Activated T-cell treated with anti-CD3 and anti-CD28 coated beads, Interleukin-2, amount 50 U/mL, for 24 hours (primary cell): ENCODE data around the gene RABGAP1L.
A peak's percentile ranks its signal among the peaks of the same experiment; 100 is the strongest.

Experiments used
- DNase-seq: peaks from one replicate; pipeline ENCODE4 v3.0.0-alpha.2; 2020
- H3K27ac Mint-ChIP-seq: 2 replicates; pipeline ENCODE4 v1.8.0; 2020; ENCODE audit warnings: mild to moderate bottlenecking, mixed read lengths
- H3K27me3 Mint-ChIP-seq: 2 replicates; pipeline ENCODE4 v1.8.0; 2020; ENCODE audit warnings: mixed read lengths
- H3K36me3 Mint-ChIP-seq: 2 replicates; pipeline ENCODE4 v1.8.0; 2020; ENCODE audit warnings: low read depth, mixed read lengths
- H3K4me1 Mint-ChIP-seq: 2 replicates; pipeline ENCODE4 v1.8.0; 2020; ENCODE audit warnings: low read depth, mixed read lengths
- H3K4me3 Mint-ChIP-seq: 2 replicates; pipeline ENCODE4 v1.8.0; 2020; ENCODE audit warnings: mild to moderate bottlenecking, moderate library complexity, mixed read lengths
- H3K9me3 Mint-ChIP-seq: 2 replicates; pipeline ENCODE4 v1.8.0; 2020; ENCODE audit warnings: mixed read lengths

Gene RABGAP1L

DNA sequence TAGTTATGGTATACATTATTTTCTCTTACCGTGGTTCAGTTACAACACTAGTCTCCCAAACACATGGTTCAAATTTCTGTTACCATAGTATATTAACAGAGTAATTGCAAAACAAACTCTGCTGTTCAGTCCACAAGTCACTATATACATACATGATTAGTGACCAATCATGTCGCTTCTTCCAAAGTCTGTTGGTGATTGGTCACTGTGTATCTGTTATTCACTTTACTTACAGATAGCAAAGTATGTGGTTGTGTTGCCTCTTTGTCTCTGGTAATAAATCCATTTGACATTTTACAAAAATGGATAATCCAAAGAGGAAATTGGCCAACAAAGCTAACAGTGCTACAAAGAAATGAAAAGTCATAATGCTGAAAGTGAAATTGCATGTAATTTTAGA, 107.2 kb downstream of the RABGAP1L start:
- H3K9me3 Mint-ChIP-seq = no peaks in the 10 kb centered on the region
- no peaks in the 10 kb centered on the region for H3K27me3 Mint-ChIP-seq
- no peaks in the 10 kb centered on the region for H3K4me1 Mint-ChIP-seq
- no peak overlapping the region for H3K27ac Mint-ChIP-seq
- peaks cover 2% of the 10 kb centered on the region for H3K36me3 Mint-ChIP-seq
- no peak overlapping the region for H3K4me3 Mint-ChIP-seq
- DNase-seq = no peak

- H3K4me3 Mint-ChIP-seq = no peak overlapping the region
- H3K4me1 Mint-ChIP-seq = no peaks in the 10 kb centered on the region
- no peaks in the 10 kb centered on the region for H3K27me3 Mint-ChIP-seq
- no peak overlapping the region for H3K27ac Mint-ChIP-seq
- peaks cover 2% of the 10 kb centered on the region for H3K36me3 Mint-ChIP-seq
- no peak for DNase-seq
- H3K9me3 Mint-ChIP-seq = no peaks in the 10 kb centered on the region
Observed at GRCh38 chr1:174266991-174267612, 107.8 kb downstream of the RABGAP1L start.

- Mint-ChIP-seq H3K27ac (no peak overlapping the region), H3K4me3 (no peak overlapping the region), H3K36me3 (peaks cover 8% of the 10 kb centered on the region), H3K27me3 (no peaks in the 10 kb centered on the region), H3K4me1 (no peaks in the 10 kb centered on the region), H3K9me3 (no peaks in the 10 kb centered on the region)
- DNase-seq = no peak
Observed at GRCh38 chr1:174269989-174270651, 110.8 kb downstream of the RABGAP1L start.

- H3K9me3 Mint-ChIP-seq = no peaks in the 10 kb centered on the region
- no peaks in the 10 kb centered on the region for H3K4me1 Mint-ChIP-seq
- no peak overlapping the region for H3K4me3 Mint-ChIP-seq
- DNase-seq = no peak
- peaks cover 13% of the 10 kb centered on the region for H3K36me3 Mint-ChIP-seq
- no peak overlapping the region for H3K27ac Mint-ChIP-seq
- no peaks in the 10 kb centered on the region for H3K27me3 Mint-ChIP-seq
Observed at GRCh38 chr1:174273190-174273589, 113.9 kb downstream of the RABGAP1L start.

- H3K4me1 Mint-ChIP-seq = no peaks in the 10 kb centered on the region
- no peak for DNase-seq
- no peak overlapping the region for H3K4me3 Mint-ChIP-seq
- no peak overlapping the region for H3K27ac Mint-ChIP-seq
- H3K27me3 Mint-ChIP-seq = no peaks in the 10 kb centered on the region
- no peaks in the 10 kb centered on the region for H3K9me3 Mint-ChIP-seq
- H3K36me3 Mint-ChIP-seq = peaks cover 17% of the 10 kb centered on the region
Observed at GRCh38 chr1:174273776-174274175, 114.5 kb downstream of the RABGAP1L start.

DNA sequence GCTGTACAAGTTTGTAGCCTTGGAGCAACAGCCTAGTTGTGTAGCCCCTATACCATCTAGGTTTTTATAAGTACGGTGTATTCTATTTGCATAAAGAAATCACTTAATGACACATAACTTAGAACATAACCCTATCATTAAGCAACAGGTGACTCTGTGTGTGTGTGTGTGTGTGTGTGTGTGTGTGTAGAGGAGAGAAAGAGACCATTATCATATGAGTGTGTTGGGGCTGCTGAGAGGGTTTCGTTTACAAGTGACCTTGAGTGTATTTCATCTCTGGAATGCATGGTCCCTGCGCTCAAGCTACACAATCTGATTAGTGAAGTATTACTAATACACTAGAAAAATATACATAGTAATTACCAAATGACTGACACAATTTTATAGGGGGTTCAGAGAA, 115.1 kb downstream of the RABGAP1L start:
- no peaks in the 10 kb centered on the region for H3K27me3 Mint-ChIP-seq
- no peak overlapping the region for H3K27ac Mint-ChIP-seq
- peaks cover 17% of the 10 kb centered on the region for H3K36me3 Mint-ChIP-seq
- no peak for DNase-seq
- no peak overlapping the region for H3K4me3 Mint-ChIP-seq
- H3K9me3 Mint-ChIP-seq = no peaks in the 10 kb centered on the region
- H3K4me1 Mint-ChIP-seq = no peaks in the 10 kb centered on the region

DNA sequence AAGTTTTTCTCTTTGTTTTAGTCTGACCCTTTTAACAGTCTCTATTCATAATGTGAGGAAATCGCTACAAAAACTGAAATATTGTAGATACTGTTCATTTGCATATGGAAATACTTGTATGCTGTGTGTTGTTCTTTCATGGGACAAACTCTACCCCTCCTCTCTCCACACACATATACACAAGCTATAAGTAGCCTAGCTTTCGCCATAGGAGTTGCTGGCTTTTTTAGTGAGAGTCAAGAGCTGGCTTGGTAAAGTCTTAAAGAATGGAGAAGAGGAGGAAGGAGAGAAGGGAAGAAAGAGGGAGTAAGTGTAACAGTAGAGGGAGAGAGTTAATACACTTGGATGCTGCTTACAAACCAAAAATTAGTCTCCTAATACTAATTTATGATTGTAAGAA, 115.6 kb downstream of the RABGAP1L start:
- no peak overlapping the region for H3K27ac Mint-ChIP-seq
- DNase-seq = no peak

DNA sequence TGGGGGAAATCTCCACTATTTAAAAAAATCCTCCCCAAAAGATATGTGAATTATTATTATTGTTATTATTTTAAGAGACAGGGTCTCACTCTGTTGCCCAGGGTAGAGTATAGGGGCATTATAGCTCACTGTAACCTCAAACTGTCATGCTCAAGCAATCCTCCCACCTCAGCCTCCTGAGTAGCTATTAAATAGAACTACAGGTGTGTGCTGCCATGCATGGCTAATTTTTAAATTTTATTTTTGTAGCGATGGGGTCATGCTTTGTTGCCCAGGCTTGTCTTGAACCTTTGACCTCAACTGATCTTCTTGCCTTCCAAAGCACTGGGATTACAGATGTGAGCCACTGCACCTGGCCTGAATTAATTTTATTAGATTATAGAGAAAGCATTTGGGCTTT, 116.8 kb downstream of the RABGAP1L start:
- peaks cover 32% of the 10 kb centered on the region for H3K36me3 Mint-ChIP-seq
- no peaks in the 10 kb centered on the region for H3K27me3 Mint-ChIP-seq
- H3K27ac Mint-ChIP-seq = no peak overlapping the region
- DNase-seq = no peak
- H3K4me1 Mint-ChIP-seq = no peaks in the 10 kb centered on the region
- no peak overlapping the region for H3K4me3 Mint-ChIP-seq
- H3K9me3 Mint-ChIP-seq = no peaks in the 10 kb centered on the region

More for the DNA sequence above, 115.6 kb downstream of the RABGAP1L start:
- Mint-ChIP-seq H3K4me3 (no peak overlapping the region), H3K27me3 (no peaks in the 10 kb centered on the region), H3K4me1 (no peaks in the 10 kb centered on the region), H3K36me3 (peaks cover 21% of the 10 kb centered on the region), H3K9me3 (no peaks in the 10 kb centered on the region)

DNA sequence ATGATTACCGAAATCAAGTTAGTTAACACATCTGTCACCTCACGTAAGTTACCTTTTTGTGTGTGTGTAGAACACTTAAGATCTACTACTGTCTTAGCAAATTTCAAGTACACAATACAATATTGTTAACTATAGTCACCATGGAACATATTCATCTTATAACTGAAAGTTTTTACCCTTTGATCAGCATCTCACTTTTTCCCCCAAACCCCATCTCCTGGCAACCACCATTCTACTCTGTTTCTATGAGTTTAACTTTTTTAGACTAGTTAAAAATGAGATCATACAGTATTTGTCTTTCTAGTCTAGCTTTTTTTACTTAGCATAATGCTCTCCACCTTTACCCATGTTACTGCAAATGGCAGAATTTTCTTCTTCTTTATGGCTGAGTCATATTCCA, 124.7 kb downstream of the RABGAP1L start:
- Mint-ChIP-seq H3K36me3 (peaks cover 93% of the 10 kb centered on the region), H3K4me1 (peaks cover 11% of the 10 kb centered on the region), H3K27me3 (no peaks in the 10 kb centered on the region), H3K9me3 (peaks cover 12% of the 10 kb centered on the region), H3K27ac (peak overlapping the region; percentile 4), H3K4me3 (no peak overlapping the region)
- no peak for DNase-seq

- DNase-seq = no peak
- no peak overlapping the region for H3K27ac Mint-ChIP-seq
- H3K9me3 Mint-ChIP-seq = peaks cover 15% of the 10 kb centered on the region
- no peak overlapping the region for H3K4me3 Mint-ChIP-seq
- H3K36me3 Mint-ChIP-seq = peaks cover 96% of the 10 kb centered on the region
- peaks cover 11% of the 10 kb centered on the region for H3K4me1 Mint-ChIP-seq
- H3K27me3 Mint-ChIP-seq = no peaks in the 10 kb centered on the region
Observed at GRCh38 chr1:174286042-174286441, 126.7 kb downstream of the RABGAP1L start.

GRCh38 chr1:174289644-174290310, 130.5 kb downstream of the RABGAP1L start:
- H3K27me3 Mint-ChIP-seq = no peaks in the 10 kb centered on the region
- H3K27ac Mint-ChIP-seq = no peak overlapping the region
- H3K36me3 Mint-ChIP-seq = peaks cover 89% of the 10 kb centered on the region
- no peak overlapping the region for H3K4me3 Mint-ChIP-seq
- H3K9me3 Mint-ChIP-seq = peaks cover 8% of the 10 kb centered on the region
- peaks cover 3% of the 10 kb centered on the region for H3K4me1 Mint-ChIP-seq
- no peak for DNase-seq

DNA sequence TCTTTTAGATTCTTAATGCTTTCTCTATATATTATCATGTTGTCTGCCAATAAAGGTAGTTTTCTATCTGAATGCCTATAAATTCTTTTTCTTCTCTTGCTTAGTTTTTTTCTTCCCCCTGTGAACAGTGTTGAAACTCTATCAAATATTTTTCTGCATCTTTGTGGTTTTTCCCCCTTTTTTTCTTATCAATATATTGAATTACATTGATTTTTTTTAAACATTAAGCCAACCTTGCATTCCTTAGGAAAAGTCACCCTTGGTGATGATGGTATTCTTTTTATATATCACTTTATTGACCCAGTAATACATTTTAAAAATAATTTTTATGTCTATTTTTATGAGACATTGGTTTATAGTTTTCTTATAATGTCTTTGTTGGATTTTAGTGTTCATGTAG, 131.7 kb downstream of the RABGAP1L start:
- Mint-ChIP-seq H3K27me3 (no peaks in the 10 kb centered on the region), H3K27ac (no peak overlapping the region), H3K4me3 (no peak overlapping the region), H3K4me1 (no peaks in the 10 kb centered on the region), H3K36me3 (peaks cover 82% of the 10 kb centered on the region), H3K9me3 (peaks cover 6% of the 10 kb centered on the region)
- DNase-seq = no peak

DNA sequence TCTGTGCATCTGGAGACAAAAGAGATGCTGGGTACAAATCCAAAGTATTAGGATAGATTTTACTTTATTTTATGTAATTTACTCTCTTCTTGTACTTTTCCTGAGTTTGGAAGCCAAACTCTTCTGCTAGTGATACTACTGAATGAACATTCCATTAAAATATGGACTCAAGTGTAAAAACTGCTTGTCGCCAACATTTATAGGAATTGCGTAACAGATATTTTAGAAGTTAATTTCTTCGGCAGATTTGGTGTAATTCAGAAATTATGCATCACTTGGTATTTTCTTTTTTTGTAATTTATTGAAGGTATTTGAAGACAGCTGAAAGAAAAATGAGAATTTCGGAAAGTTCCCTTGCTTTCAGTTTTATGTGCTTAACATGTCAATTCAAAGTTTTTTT, 137.0 kb downstream of the RABGAP1L start:
- peaks cover under 1% of the 10 kb centered on the region for H3K9me3 Mint-ChIP-seq
- no peaks in the 10 kb centered on the region for H3K4me1 Mint-ChIP-seq
- no peak for DNase-seq
- peaks cover 75% of the 10 kb centered on the region for H3K36me3 Mint-ChIP-seq
- H3K27ac Mint-ChIP-seq = no peak overlapping the region
- no peak overlapping the region for H3K4me3 Mint-ChIP-seq
- no peaks in the 10 kb centered on the region for H3K27me3 Mint-ChIP-seq

DNA sequence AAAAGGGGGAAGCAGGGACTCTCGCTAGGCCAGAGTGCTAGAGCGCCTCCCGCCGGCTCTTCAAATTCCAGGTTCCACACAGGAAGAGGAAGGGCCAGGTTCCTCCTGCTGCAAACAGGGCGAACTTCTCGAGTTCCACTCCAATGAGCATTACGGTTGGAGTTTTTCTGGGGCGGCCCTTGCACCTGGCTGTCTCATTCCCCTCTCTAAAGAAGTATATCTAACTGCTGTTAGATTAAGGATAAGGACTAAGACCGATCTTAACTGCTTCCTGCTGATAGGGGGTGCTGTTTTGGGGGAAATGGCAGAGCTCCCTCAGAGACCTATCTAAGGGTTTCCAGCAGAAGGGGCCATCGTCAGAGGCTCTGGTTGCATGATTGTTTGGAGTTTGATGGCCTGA, 138.0 kb downstream of the RABGAP1L start:
- peaks cover 79% of the 10 kb centered on the region for H3K36me3 Mint-ChIP-seq
- no peak overlapping the region for H3K27ac Mint-ChIP-seq
- H3K27me3 Mint-ChIP-seq = no peaks in the 10 kb centered on the region
- peaks cover 10% of the 10 kb centered on the region for H3K9me3 Mint-ChIP-seq
- H3K4me1 Mint-ChIP-seq = peaks cover 5% of the 10 kb centered on the region
- no peak for DNase-seq
- no peak overlapping the region for H3K4me3 Mint-ChIP-seq
